HepG2 (cell line): ENCODE measurements around the gene PNKP. TPM values are rescaled to one million over a fixed set of nuclear protein-coding genes. Genes with fewer than 3 reads are reported as not detected.

ENCODE experiments used
- AHR ChIP-seq: IDR thresholded peaks from 2 replicates; pipeline ENCODE4 v1.6.1; 2018; ENCODE audit warnings: missing genetic modification reagents, missing compliant biosample characterization
- GTF3A ChIP-seq: sonication (generic); formaldehyde crosslinking; conservative IDR thresholded peaks from 2 replicates; pipeline ENCODE4 v1.4.0; 2020; ENCODE audit warnings: mild to moderate bottlenecking, missing genetic modification reagents
- IKZF1 ChIP-seq: fragments of 450-650 bp; IDR thresholded peaks from 2 replicates; pipeline ENCODE4 v1.7.1; 2016
- IRX3 ChIP-seq: sonication (generic); formaldehyde crosslinking; IDR thresholded peaks from 2 replicates; pipeline ENCODE4 v1.8.1; 2023; ENCODE audit warnings: mild to moderate bottlenecking, low read depth, missing genetic modification reagents, borderline replicate concordance
- JARID2 ChIP-seq: sonication (generic); formaldehyde crosslinking; IDR thresholded peaks from 2 replicates; pipeline ENCODE4 v1.8.1; 2023; ENCODE audit warnings: missing genetic modification reagents, inconsistent platforms; ENCODE audit not compliant: insufficient replicate concordance
- KLF15 ChIP-seq: sonication (generic); formaldehyde crosslinking; IDR thresholded peaks from 2 replicates; pipeline ENCODE4 v1.8.1; 2023; ENCODE audit warnings: borderline replicate concordance, mild to moderate bottlenecking, inconsistent platforms, missing genetic modification reagents, mixed read lengths
- MTF2 ChIP-seq: sonication (generic); formaldehyde crosslinking; IDR thresholded peaks from 2 replicates; pipeline ENCODE4 v1.5.0; 2020; ENCODE audit warnings: missing genetic modification reagents, borderline replicate concordance
- NCOA5 ChIP-seq: sonication (generic); formaldehyde crosslinking; IDR thresholded peaks from 2 replicates; pipeline ENCODE4 v1.4.0; 2020; ENCODE audit warnings: missing genetic modification reagents
- ZFP62 ChIP-seq: sonication (generic); formaldehyde crosslinking; IDR thresholded peaks from 2 replicates; pipeline ENCODE4 v1.4.0; 2020; ENCODE audit warnings: missing genetic modification reagents
- ZNF143 ChIP-seq: sonication (generic); formaldehyde crosslinking; IDR thresholded peaks from 2 replicates; pipeline ENCODE4 v1.4.0; 2020; ENCODE audit warnings: missing genetic modification reagents
- ZNF205 ChIP-seq: IDR thresholded peaks from 2 replicates; pipeline ENCODE4 v1.6.1; 2018; ENCODE audit warnings: missing biosample characterization, missing genetic modification reagents
- ZNF563 ChIP-seq: sonication (generic); formaldehyde crosslinking; IDR thresholded peaks from 2 replicates; pipeline ENCODE4 v1.8.0; 2022; ENCODE audit warnings: mild to moderate bottlenecking, moderate library complexity, missing genetic modification reagents
- ZNF589 ChIP-seq: sonication (generic); formaldehyde crosslinking; conservative IDR thresholded peaks from 2 replicates; pipeline ENCODE4 v1.8.0; 2022; ENCODE audit warnings: mild to moderate bottlenecking, moderate library complexity, missing genetic modification reagents
- ZNF780A ChIP-seq: sonication (generic); formaldehyde crosslinking; IDR thresholded peaks from 2 replicates; pipeline ENCODE4 v1.8.0; 2022; ENCODE audit warnings: mild to moderate bottlenecking, missing genetic modification reagents, moderate library complexity
- ZNF839 ChIP-seq: sonication (generic); formaldehyde crosslinking; IDR thresholded peaks from 2 replicates; pipeline ENCODE4 v1.4.0; 2020; ENCODE audit warnings: missing genetic modification reagents, mild to moderate bottlenecking, borderline replicate concordance
- ZNF879 ChIP-seq: sonication (generic); formaldehyde crosslinking; IDR thresholded peaks from 2 replicates; pipeline ENCODE4 v1.8.1; 2023; ENCODE audit warnings: missing genetic modification reagents
- ZSCAN25 ChIP-seq: sonication (generic); formaldehyde crosslinking; IDR thresholded peaks from 2 replicates; pipeline ENCODE4 v1.8.0; 2022; ENCODE audit warnings: mild to moderate bottlenecking, missing genetic modification reagents
- polyA plus RNA-seq, 8 experiments: library from polyadenylated mRNA; depleted of rRNA in 3 of 8; stranded (reverse) in 7 of 8; unstranded in 1 of 8; fragments of >200 nt; fragmentation: Illumina TruSeq in 4 of 8; extraction: Trizol in 4 of 8; gene quantifications; 2 replicates each; pipeline versions ENCODE4 v1.2.1 to v1.2.3, GENCODE V29; 2011 to 2016; ENCODE audit warnings: low read depth in 4 of 8, missing spikeins in 1 of 8, mixed read lengths in 1 of 8; ENCODE audit not compliant: insufficient read depth in 1 of 8
- total RNA-seq, 5 experiments: library from RNA; depleted of rRNA; stranded (reverse); fragments of >200 nt; fragmentation: Illumina TruSeq; extraction: Trizol; gene quantifications; 2 replicates each; pipeline ENCODE4 v1.2.3, GENCODE V29; 2016; ENCODE audit warnings: low read depth in 1 of 5
- TF ChIP-seq, protein P1 (sequence below): sonication (generic); formaldehyde crosslinking; IDR thresholded peaks from 2 replicates; pipeline ENCODE4 v1.4.0; 2020; ENCODE audit warnings: mild to moderate bottlenecking, low read depth, missing genetic modification reagents
- TF ChIP-seq, protein P2 (sequence below): sonication (generic); formaldehyde crosslinking; IDR thresholded peaks from 2 replicates; pipeline ENCODE4 v1.8.1; 2023; ENCODE audit warnings: mild to moderate bottlenecking, inconsistent platforms, moderate library complexity, missing genetic modification reagents, borderline replicate concordance
- TF ChIP-seq, protein P3 (sequence below): IDR thresholded peaks from 2 replicates; pipeline ENCODE4 v1.6.1; 2016; ENCODE audit warnings: mild to moderate bottlenecking

PNKP gene
- total and polyA plus RNA-seq, 2 of the 13 experiments (the other 11 are each of a cell fraction or from before 2014, with no cell fraction given), result 12.7 to 27.1 TPM

GRCh38 chr19:49866933-49867782 lies at the start of gene PNKP (continued):
- no peak for TF ChIP-seq IKZF1
- TF ChIP-seq KLF15 (CRISPR knock-in tag), result 0 out of 2 replicates have a peak, but pooled peaks have one; percentile 19
- TF ChIP-seq ZNF563 (CRISPR knock-in tag), result peak; percentile 78
- no peak for TF ChIP-seq ZNF780A (CRISPR knock-in tag)
- peak; percentile 59; the same call in 1 of the 2 replicates for TF ChIP-seq ZSCAN25 (CRISPR knock-in tag)
- peak; percentile 86 for TF ChIP-seq ZNF839
- peak; percentile 21; the same call in 1 of the 2 replicates for TF ChIP-seq ZNF205 (CRISPR knock-in tag)
- TF ChIP-seq, protein P1, sequence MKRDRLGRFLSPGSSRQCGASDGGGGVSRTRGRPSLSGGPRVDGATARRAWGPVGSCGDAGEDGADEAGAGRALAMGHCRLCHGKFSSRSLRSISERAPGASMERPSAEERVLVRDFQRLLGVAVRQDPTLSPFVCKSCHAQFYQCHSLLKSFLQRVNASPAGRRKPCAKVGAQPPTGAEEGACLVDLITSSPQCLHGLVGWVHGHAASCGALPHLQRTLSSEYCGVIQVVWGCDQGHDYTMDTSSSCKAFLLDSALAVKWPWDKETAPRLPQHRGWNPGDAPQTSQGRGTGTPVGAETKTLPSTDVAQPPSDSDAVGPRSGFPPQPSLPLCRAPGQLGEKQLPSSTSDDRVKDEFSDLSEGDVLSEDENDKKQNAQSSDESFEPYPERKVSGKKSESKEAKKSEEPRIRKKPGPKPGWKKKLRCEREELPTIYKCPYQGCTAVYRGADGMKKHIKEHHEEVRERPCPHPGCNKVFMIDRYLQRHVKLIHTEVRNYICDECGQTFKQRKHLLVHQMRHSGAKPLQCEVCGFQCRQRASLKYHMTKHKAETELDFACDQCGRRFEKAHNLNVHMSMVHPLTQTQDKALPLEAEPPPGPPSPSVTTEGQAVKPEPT (CRISPR knock-in tag), result no peak
- no peak for TF ChIP-seq ZNF143
- TF ChIP-seq NCOA5, result no peak
- TF ChIP-seq, protein P2, sequence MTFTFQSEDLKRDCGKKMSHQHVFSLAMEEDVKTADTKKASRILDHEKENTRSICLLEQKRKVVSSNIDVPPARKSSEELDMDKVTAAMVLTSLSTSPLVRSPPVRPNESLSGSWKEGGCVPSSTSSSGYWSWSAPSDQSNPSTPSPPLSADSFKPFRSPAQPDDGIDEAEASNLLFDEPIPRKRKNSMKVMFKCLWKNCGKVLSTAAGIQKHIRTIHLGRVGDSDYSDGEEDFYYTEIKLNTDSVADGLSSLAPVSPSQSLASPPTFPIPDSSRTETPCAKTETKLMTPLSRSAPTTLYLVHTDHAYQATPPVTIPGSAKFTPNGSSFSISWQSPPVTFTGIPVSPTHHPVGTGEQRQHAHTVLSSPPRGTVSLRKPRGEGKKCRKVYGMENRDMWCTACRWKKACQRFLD, result 0 out of 2 replicates have a peak, but pooled peaks have one; percentile 66
- TF ChIP-seq JARID2 (CRISPR knock-in tag), result no peak
- TF ChIP-seq ZNF589 (CRISPR knock-in tag), result no peak; the same call in 1 of the 2 replicates
- TF ChIP-seq, protein P3, sequence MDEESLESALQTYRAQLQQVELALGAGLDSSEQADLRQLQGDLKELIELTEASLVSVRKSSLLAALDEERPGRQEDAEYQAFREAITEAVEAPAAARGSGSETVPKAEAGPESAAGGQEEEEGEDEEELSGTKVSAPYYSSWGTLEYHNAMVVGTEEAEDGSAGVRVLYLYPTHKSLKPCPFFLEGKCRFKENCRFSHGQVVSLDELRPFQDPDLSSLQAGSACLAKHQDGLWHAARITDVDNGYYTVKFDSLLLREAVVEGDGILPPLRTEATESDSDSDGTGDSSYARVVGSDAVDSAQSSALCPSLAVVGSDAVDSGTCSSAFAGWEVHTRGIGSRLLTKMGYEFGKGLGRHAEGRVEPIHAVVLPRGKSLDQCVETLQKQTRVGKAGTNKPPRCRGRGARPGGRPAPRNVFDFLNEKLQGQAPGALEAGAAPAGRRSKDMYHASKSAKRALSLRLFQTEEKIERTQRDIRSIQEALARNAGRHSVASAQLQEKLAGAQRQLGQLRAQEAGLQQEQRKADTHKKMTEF (CRISPR knock-in tag), result peak; percentile 92
- TF ChIP-seq MTF2 (CRISPR knock-in tag), result no peak; the same call in 1 of the 2 replicates
- TF ChIP-seq ZFP62 (CRISPR knock-in tag), result no peak
- TF ChIP-seq GTF3A (CRISPR knock-in tag), result peak; percentile 76; the same call in 1 of the 2 replicates
- 0 out of 2 replicates have a peak, but pooled peaks have one; percentile 19 for TF ChIP-seq IRX3 (CRISPR knock-in tag)
- peak; percentile 56; the same call in 1 of the 2 replicates for TF ChIP-seq AHR (CRISPR knock-in tag)
- no peak for TF ChIP-seq ZNF879 (CRISPR knock-in tag)
